Natural killer cell (primary cell): ENCODE results near the gene LIN7A. TPM values are rescaled to one million over a fixed set of nuclear protein-coding genes. Genes with fewer than 3 reads are reported as not detected.

Experiments
- ATAC-seq, 3 donors: fragments of 150-1000 bp in 2 of 3; fragments of 200-7000 bp in 1 of 3; cut with Tn5 transposase; 1 replicate in 1 of 3; 2 replicates in 2 of 3; pipeline ENCODE4 v1.10.0; 2021; ENCODE audit warnings: mild to moderate bottlenecking in 2 of 3, moderate library complexity in 2 of 3
- DNase-seq, 2 donors: peaks; one replicate each; pipeline versions ENCODE4 v3.0.0 to v3.0.0-alpha.2; 2013 to 2021; ENCODE audit warnings: mixed read lengths in 1 of 2
- H3K27ac ChIP-seq: one replicate; pipeline ENCODE4 v1.5.1; 2013; ENCODE audit warnings: mild to moderate bottlenecking, low read length
- H3K27me3 ChIP-seq: one replicate; pipeline ENCODE4 v1.6.1; 2013; ENCODE audit warnings: low read length; ENCODE audit not compliant: control insufficient read depth, insufficient read depth
- H3K36me3 ChIP-seq: one replicate; pipeline ENCODE4 v1.6.1; 2013; ENCODE audit warnings: low read length; ENCODE audit not compliant: control insufficient read depth, insufficient read depth
- H3K4me1 ChIP-seq: one replicate; pipeline ENCODE4 v1.6.1; 2013; ENCODE audit warnings: low read length; ENCODE audit not compliant: control insufficient read depth, insufficient read depth
- H3K4me3 ChIP-seq: one replicate; pipeline ENCODE4 v1.5.1; 2013; ENCODE audit warnings: low read length
- H3K9me3 ChIP-seq: one replicate; pipeline ENCODE4 v1.6.1; 2013; ENCODE audit warnings: low read length; ENCODE audit not compliant: control insufficient read depth, insufficient read depth
- H3K27ac Mint-ChIP-seq, 2 donors: one replicate each; pipeline ENCODE4 v1.8.0; 2022; ENCODE audit warnings: mild to moderate bottlenecking in 2 of 2, mixed read lengths in 2 of 2, moderate library complexity in 1 of 2
- H3K27me3 Mint-ChIP-seq, 2 donors: one replicate each; pipeline ENCODE4 v1.8.0; 2022; ENCODE audit warnings: low read depth in 2 of 2, mixed read lengths in 2 of 2
- H3K36me3 Mint-ChIP-seq: one replicate; pipeline ENCODE4 v1.8.0; 2022; ENCODE audit warnings: mixed read lengths
- H3K4me1 Mint-ChIP-seq, 2 donors: one replicate each; pipeline ENCODE4 v1.8.0; 2022; ENCODE audit warnings: mixed read lengths in 2 of 2
- H3K4me3 Mint-ChIP-seq: one replicate; pipeline ENCODE4 v1.8.0; 2022; ENCODE audit warnings: mild to moderate bottlenecking, moderate library complexity, mixed read lengths
- H3K9me3 Mint-ChIP-seq, 2 donors: one replicate each; pipeline ENCODE4 v1.8.0; 2022; ENCODE audit warnings: mixed read lengths in 2 of 2
- WGBS: methylation state at CpG from one replicate; pipeline ENCODE4 v1.1.7; 2013; ENCODE audit warnings: missing lambda C conversion rate; ENCODE audit not compliant: insufficient coverage; 5-methylcytosine and 5-hydroxymethylcytosine counted together
- intact Hi-C: fragments of 100-400 bp; cut with micrococcal nuclease; formaldehyde crosslinking; loops from one replicate; pipeline ENCODE4 v1.14.2; 2022
- total RNA-seq, 4 donors: library from RNA; stranded (reverse); fragments of 120-200 nt in 1 of 4; gene quantifications; one replicate each; pipeline versions ENCODE4 v1.2.3 to v1.2.4, GENCODE V29; 2013 to 2022
- TF ChIP-seq, protein P1 (sequence below): fragments of 200-600 bp; IDR thresholded peaks from one replicate; pipeline ENCODE4 v1.8.0; 2022; ENCODE audit warnings: antibody characterized with exemption

Gene LIN7A
- total RNA-seq, 3 donors from 2014 or later (not counting 1 experiment from before 2014, with no cell fraction given): 0.12 to 14.9 (median 0.27) TPM

DNA sequence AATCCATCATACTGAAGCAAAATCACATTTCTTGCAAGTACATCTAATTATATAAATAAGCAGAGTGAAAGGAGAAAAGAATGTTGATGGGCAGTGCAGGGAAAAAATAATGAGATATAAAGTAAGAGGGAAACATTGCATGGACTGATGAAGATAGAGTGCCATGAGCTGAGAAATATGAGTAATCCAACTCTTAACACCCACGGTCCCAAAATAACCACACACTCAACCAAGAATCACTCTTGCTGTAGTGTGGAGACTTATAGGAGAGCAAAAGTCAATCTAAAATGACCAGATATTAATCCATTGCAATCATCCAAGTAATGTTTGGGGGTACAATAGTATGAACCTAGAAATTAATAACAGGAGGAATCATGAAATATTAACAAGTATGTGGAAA lies 180.9 kb downstream of the LIN7A start:
- Histone ChIP-seq H3K4me1 (no peaks in the 10 kb centered on the region), H3K9me3 (no peaks in the 10 kb centered on the region), H3K4me3 (no peak overlapping the region), H3K27ac (no peak overlapping the region), H3K36me3 (no peaks in the 10 kb centered on the region), H3K27me3 (no peaks in the 10 kb centered on the region)
- WGBS: no CpG with 5 or more reads among the region's 1 CpG
- H3K4me1 Mint-ChIP-seq: no peaks in the 10 kb centered on the region
- H3K27me3 Mint-ChIP-seq: no peaks in the 10 kb centered on the region
- H3K27ac Mint-ChIP-seq: no peak overlapping the region
- DNase-seq: no peak
- H3K9me3 Mint-ChIP-seq: peaks cover 12 to 13% of the 10 kb centered on the region in 2 donors
- no peak overlapping the region for H3K4me3 Mint-ChIP-seq
- intact Hi-C loops: no loop called here
- no peaks in the 10 kb centered on the region for H3K36me3 Mint-ChIP-seq
- ATAC-seq: no peak
- TF ChIP-seq, protein P1, sequence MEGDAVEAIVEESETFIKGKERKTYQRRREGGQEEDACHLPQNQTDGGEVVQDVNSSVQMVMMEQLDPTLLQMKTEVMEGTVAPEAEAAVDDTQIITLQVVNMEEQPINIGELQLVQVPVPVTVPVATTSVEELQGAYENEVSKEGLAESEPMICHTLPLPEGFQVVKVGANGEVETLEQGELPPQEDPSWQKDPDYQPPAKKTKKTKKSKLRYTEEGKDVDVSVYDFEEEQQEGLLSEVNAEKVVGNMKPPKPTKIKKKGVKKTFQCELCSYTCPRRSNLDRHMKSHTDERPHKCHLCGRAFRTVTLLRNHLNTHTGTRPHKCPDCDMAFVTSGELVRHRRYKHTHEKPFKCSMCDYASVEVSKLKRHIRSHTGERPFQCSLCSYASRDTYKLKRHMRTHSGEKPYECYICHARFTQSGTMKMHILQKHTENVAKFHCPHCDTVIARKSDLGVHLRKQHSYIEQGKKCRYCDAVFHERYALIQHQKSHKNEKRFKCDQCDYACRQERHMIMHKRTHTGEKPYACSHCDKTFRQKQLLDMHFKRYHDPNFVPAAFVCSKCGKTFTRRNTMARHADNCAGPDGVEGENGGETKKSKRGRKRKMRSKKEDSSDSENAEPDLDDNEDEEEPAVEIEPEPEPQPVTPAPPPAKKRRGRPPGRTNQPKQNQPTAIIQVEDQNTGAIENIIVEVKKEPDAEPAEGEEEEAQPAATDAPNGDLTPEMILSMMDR: no peak

DNA sequence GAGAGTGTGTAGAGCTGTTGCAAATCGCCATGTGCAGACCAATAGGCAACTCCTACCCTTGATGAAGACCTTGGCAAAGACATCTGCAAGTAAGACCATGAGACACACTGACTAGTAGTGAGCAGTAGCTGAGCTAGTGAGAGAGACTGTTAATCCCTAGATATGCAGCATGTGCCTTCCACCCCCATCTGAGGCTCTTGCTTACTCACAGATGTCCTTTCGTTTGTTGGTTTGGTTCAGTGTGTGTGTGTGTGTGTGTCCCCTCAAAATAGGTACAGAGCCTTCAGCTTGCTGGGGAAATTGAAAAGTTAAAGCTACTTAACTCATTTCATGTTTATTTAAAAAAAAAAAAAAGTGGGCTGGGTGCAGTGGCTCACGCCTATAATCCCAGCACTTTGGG lies 183.5 kb downstream of the LIN7A start:
- Histone ChIP-seq H3K36me3 (no peaks in the 10 kb centered on the region), H3K27ac (no peak overlapping the region), H3K27me3 (no peaks in the 10 kb centered on the region), H3K9me3 (no peaks in the 10 kb centered on the region), H3K4me3 (no peak overlapping the region), H3K4me1 (no peaks in the 10 kb centered on the region)
- no peak for DNase-seq
- H3K27me3 Mint-ChIP-seq: no peaks in the 10 kb centered on the region
- TF ChIP-seq, protein P1: no peak
- H3K27ac Mint-ChIP-seq: no peak overlapping the region
- 74% methylated on average over 3 of the region's 3 CpGs for WGBS
- H3K36me3 Mint-ChIP-seq: no peaks in the 10 kb centered on the region
- peaks cover 14 to 17% of the 10 kb centered on the region in 2 donors for H3K9me3 Mint-ChIP-seq
- H3K4me3 Mint-ChIP-seq: no peak overlapping the region
- ATAC-seq: no peak
- no peaks in the 10 kb centered on the region for H3K4me1 Mint-ChIP-seq
- intact Hi-C loops: no loop called here

DNA sequence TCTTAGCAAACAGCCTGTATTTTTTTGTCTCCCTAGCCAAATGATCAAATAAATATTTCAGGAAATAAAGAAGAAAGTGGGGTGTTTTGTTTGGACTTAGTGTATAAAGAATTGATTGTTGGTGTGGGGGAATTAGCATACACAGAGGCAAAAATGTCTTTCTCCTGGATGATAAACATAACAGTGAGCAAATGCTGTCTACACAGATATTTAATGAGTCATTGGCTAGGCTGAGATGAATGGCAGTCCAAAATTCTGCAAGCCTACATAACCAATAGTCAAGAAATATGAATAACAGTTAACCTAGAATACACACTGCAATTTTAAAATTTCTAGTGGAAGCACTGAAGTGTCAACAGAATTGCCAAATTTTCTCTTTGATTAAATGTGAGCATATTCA lies 185.3 kb downstream of the LIN7A start:
- no peaks in the 10 kb centered on the region for H3K4me1 Mint-ChIP-seq
- Histone ChIP-seq H3K36me3 (no peaks in the 10 kb centered on the region), H3K27me3 (no peaks in the 10 kb centered on the region), H3K4me3 (no peak overlapping the region), H3K4me1 (no peaks in the 10 kb centered on the region), H3K27ac (no peak overlapping the region), H3K9me3 (no peaks in the 10 kb centered on the region)
- no peaks in the 10 kb centered on the region for H3K36me3 Mint-ChIP-seq
- intact Hi-C loops: no loop called here
- H3K27me3 Mint-ChIP-seq: no peaks in the 10 kb centered on the region
- H3K27ac Mint-ChIP-seq: no peak overlapping the region
- no peak for ATAC-seq
- no peak overlapping the region for H3K4me3 Mint-ChIP-seq
- DNase-seq: no peak
- TF ChIP-seq, protein P1: no peak
- peaks cover 14 to 15% of the 10 kb centered on the region in 2 donors for H3K9me3 Mint-ChIP-seq

DNA sequence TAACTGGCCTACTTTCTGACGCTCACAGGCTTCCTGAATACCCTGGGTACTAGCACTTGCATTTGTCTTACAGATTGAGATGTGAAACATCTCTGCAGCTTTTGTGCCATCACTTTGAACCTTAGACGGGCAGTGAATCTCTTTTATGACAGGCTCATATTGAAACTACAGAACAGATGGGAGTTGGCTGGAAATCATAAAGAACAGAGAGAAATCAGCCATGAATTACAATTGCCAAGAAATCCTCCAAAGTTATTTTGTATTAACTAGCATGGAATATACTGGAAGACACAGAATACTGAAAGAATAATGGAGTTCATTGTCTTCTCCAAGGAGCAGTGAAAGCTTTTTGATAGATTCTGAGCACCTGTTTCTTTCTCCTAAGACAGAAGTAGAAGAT lies 188.3 kb downstream of the LIN7A start:
- H3K9me3 Mint-ChIP-seq: peaks cover 11 to 12% of the 10 kb centered on the region in 2 donors
- H3K36me3 Mint-ChIP-seq: no peaks in the 10 kb centered on the region
- no peaks in the 10 kb centered on the region for H3K9me3 ChIP-seq
- H3K36me3 ChIP-seq: no peaks in the 10 kb centered on the region
- H3K4me3 ChIP-seq: no peak overlapping the region
- TF ChIP-seq, protein P1: no peak
- ATAC-seq: no peak
- H3K4me1 Mint-ChIP-seq: no peaks in the 10 kb centered on the region
- no peaks in the 10 kb centered on the region for H3K27me3 ChIP-seq
- no peaks in the 10 kb centered on the region for H3K4me1 ChIP-seq
- intact Hi-C loops: no loop called here
- 83% methylated on average over 2 of the region's 2 CpGs for WGBS
- no peak for DNase-seq
- H3K4me3 Mint-ChIP-seq: no peak overlapping the region
- H3K27ac ChIP-seq: no peak overlapping the region
- no peak overlapping the region for H3K27ac Mint-ChIP-seq
- no peaks in the 10 kb centered on the region for H3K27me3 Mint-ChIP-seq
